GM12801 (cell line): ENCODE results near the gene NR1H2.

ENCODE experiments used
- TF ChIP-seq, protein P1 (sequence below): IDR thresholded peaks from one replicate; pipeline ENCODE4 v1.5.1; 2011; ENCODE audit warnings: control low read depth; ENCODE audit not compliant: insufficient read length; ENCODE audit errors: extremely low read depth

NR1H2 gene

GRCh38 chr19:50357178-50358100 is 18.8 kb upstream of the NR1H2 start:
- TF ChIP-seq, protein P1, sequence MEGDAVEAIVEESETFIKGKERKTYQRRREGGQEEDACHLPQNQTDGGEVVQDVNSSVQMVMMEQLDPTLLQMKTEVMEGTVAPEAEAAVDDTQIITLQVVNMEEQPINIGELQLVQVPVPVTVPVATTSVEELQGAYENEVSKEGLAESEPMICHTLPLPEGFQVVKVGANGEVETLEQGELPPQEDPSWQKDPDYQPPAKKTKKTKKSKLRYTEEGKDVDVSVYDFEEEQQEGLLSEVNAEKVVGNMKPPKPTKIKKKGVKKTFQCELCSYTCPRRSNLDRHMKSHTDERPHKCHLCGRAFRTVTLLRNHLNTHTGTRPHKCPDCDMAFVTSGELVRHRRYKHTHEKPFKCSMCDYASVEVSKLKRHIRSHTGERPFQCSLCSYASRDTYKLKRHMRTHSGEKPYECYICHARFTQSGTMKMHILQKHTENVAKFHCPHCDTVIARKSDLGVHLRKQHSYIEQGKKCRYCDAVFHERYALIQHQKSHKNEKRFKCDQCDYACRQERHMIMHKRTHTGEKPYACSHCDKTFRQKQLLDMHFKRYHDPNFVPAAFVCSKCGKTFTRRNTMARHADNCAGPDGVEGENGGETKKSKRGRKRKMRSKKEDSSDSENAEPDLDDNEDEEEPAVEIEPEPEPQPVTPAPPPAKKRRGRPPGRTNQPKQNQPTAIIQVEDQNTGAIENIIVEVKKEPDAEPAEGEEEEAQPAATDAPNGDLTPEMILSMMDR = no peak

- TF ChIP-seq, protein P1 = no peak
These were observed 17.6 kb upstream of the NR1H2 start for GRCh38 chr19:50358483-50359327.

GRCh38 chr19:50359328-50359818 is 16.9 kb upstream of the NR1H2 start:
- TF ChIP-seq, protein P1 = no peak

DNA sequence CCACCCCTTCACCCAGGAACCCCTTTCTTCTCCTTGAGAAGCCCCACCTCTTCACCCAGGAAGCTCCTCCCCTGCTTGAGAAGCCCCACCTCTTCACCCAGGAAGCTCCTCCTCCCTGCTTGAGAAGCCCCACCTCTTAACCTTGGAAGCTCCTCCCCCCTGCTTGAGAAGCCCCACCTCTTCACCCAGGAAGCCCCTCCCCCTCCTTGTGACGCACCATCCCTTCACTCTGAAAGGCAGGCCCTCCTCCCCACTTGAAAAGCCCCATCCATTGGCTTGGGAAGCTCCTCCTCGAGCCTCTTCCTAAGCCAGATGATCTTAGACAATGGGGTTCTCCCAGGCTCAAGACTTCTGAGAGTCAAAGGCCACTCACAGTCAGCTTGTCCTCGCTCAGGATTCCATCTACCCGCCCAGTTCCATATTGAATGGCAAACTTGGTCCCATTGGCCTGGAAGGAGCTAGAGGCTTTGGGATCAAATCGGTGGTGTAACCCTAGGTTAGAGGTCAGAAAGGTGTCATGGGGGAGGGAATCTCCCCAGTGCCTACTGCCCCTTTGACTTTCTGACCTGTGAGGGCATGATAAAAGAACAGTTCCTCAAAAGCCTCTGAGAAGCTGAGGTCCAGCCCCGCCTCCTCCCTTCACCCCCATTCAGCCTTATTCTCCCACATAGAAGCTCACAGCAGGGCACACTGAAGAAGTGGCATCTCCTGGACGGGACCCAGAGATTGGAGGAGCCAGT is 14.8 kb upstream of the NR1H2 start:
- TF ChIP-seq, protein P1 = no peak

GRCh38 chr19:50362030-50362412 is 14.2 kb upstream of the NR1H2 start:
- TF ChIP-seq, protein P1 = no peak

- TF ChIP-seq, protein P1 = no peak
These were observed 13.4 kb upstream of the NR1H2 start for GRCh38 chr19:50362656-50363424.
